Panc1 (cell line): ENCODE measurements around the gene SLX9. TPM values are rescaled to one million over a fixed set of nuclear protein-coding genes. Genes with fewer than 3 reads are reported as not detected.

Experiments used
- ATAC-seq: fragments of 200-7000 bp; cut with Tn5 transposase; 2 replicates; pipeline ENCODE4 v1.9.1; 2020; ENCODE audit warnings: mild to moderate bottlenecking, moderate library complexity
- BruUV-seq: library from RNA; stranded (reverse); fragments of 400-500 nt; replicated peaks from 2 replicates; lab custom pipeline; 2021; lab: Mats Ljungman, UMichigan
- CTCF ChIA-PET: fragments of 300-600 bp; sonication (Branson Sonifier 250); formaldehyde crosslinking; loops from one replicate; lab custom pipeline; 2022; ENCODE audit warnings: antibody characterized with exemption; lab: Charles Lee
- POLR2A ChIA-PET: fragments of 300-600 bp; sonication (Branson Sonifier 250); formaldehyde crosslinking; loops from one replicate; lab custom pipeline; 2022; ENCODE audit warnings: antibody characterized with exemption; lab: Charles Lee
- DNase-seq: peaks from one replicate; pipeline ENCODE4 v3.0.0-alpha.2; 2010; ENCODE audit warnings: low read depth, low spot score
- H3K27ac ChIP-seq: 2 replicates; pipeline ENCODE4 v1.5.1; 2011; ENCODE audit warnings: mild to moderate bottlenecking, low read length, inconsistent platforms
- H3K27me3 ChIP-seq: fragments of 200-500 bp; sonication (Bioruptor generic); 2 replicates; pipeline ENCODE4 v1.6.0; 2014; ENCODE audit warnings: low read length, inconsistent platforms; ENCODE audit not compliant: control insufficient read depth, insufficient read depth
- H3K36me3 ChIP-seq: fragments of 200-500 bp; sonication (Bioruptor generic); 2 replicates; pipeline ENCODE4 v1.5.1; 2014; ENCODE audit warnings: inconsistent platforms, mild to moderate bottlenecking, low read length, moderate library complexity; ENCODE audit not compliant: control insufficient read depth, insufficient read depth
- H3K4me1 ChIP-seq: 2 replicates; pipeline ENCODE4 v1.5.1; 2011; ENCODE audit warnings: inconsistent platforms, mild to moderate bottlenecking, low read length, moderate library complexity; ENCODE audit not compliant: control insufficient read depth, insufficient read depth
- H3K4me3 ChIP-seq, 2 experiments: 2 replicates each; pipeline ENCODE4 v1.5.1; 2011 to 2012; ENCODE audit warnings: low read depth in 2 of 2, low read length in 2 of 2, mild to moderate bottlenecking in 2 of 2, inconsistent platforms in 1 of 2, moderate library complexity in 1 of 2
- H3K9me3 ChIP-seq: fragments of 200-500 bp; sonication (Bioruptor generic); 2 replicates; pipeline ENCODE4 v1.5.1; 2014; ENCODE audit warnings: low read depth, mild to moderate bottlenecking, inconsistent platforms, low read length, moderate library complexity; ENCODE audit not compliant: control insufficient read depth, insufficient read depth
- CTCF ChIP-seq: fragments of 450-650 bp; IDR thresholded peaks from 2 replicates; pipeline ENCODE4 v1.5.1; 2017; ENCODE audit warnings: mild to moderate bottlenecking
- POLR2AphosphoS5 ChIP-seq: IDR thresholded peaks from 2 replicates; pipeline ENCODE4 v1.6.1; 2012; ENCODE audit warnings: mild to moderate bottlenecking, low read depth, low read length, moderate library complexity
- SIN3A ChIP-seq: IDR thresholded peaks from 2 replicates; pipeline ENCODE4 v1.6.1; 2012; ENCODE audit warnings: low read depth, mild to moderate bottlenecking, low read length, moderate library complexity, borderline replicate concordance; ENCODE audit not compliant: insufficient read depth
- TCF7L2 ChIP-seq: IDR thresholded peaks from 2 replicates; pipeline ENCODE4 v1.6.1; 2011; ENCODE audit warnings: mild to moderate bottlenecking, low read depth, low read length, inconsistent platforms
- in situ Hi-C: cut with HindIII; loops from 2 replicates; pipeline ENCODE4 v1.10.0; 2016; ENCODE audit warnings: low sequenced_read_pairs, low pct_unique_long_range_greater_than_20kb
- intact Hi-C: fragments of 100-400 bp; cut with micrococcal nuclease; formaldehyde crosslinking; loops from one replicate; pipeline ENCODE4 v1.10.0; 2022; ENCODE audit not compliant: unreplicated experiment
- total RNA-seq: library from RNA; stranded (reverse); gene quantifications from one replicate; pipeline ENCODE4 v1.2.1, GENCODE V29; 2021; ENCODE audit not compliant: unreplicated experiment
- TF ChIP-seq, protein P1 (sequence below), 2 experiments: IDR thresholded peaks; 2 replicates each; pipeline ENCODE4 v1.6.1; 2011 to 2012; ENCODE audit warnings: low read depth in 2 of 2, control low read depth in 1 of 2, low read length in 1 of 2, mild to moderate bottlenecking in 1 of 2, moderate library complexity in 1 of 2; ENCODE audit not compliant: insufficient read depth in 1 of 2

SLX9 gene
- total RNA-seq, 1 experiment from 2014 or later = 50.9 TPM

DNA sequence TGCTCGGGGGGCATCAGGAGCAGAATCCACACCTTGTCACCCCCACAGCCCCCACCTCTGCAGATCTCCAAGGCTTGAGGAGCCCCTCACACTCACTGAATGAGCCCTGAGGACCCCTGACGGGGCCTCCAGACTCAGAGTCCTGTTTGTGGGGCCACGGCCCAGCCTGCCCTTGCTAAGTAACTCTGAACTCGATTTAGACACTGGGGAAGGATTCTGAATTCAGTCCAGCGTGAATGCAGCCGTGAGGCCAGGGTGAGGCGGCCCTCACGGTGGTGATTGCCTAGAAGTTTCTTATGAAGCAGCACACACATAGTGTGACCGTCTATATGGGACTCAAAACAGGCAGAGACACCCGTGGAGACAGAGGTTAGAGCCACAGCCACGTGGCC is 75.6 kb downstream of the SLX9 start:
- in situ Hi-C loops = no loop called here
- DNase-seq = no peak

DNA sequence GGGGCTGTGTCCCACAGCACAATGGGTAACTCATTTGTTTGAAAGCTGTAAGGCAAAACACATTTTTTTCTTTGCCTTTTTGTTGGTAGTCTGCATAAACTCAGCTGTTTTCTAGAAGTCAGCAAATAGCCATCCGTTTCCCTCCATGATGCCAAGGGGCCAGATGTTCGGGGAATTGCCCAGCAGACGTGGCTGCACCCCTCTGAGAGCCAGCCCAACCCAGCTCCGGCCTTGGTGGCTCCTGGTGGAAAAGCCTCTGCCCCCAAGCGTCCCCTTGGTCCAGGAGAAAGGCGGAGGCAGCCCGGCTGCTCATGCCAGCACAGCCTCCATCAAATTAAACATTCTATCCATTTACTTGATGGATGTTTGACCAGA is 76.2 kb downstream of the SLX9 start:
- BruUV-seq = no TSS peak
- H3K9me3 ChIP-seq = no peaks in the 10 kb centered on the region

More for the DNA sequence above, 75.6 kb downstream of the SLX9 start:
- H3K27ac ChIP-seq = no peak overlapping the region
- intact Hi-C loops = no loop called here
- ChIA-PET CTCF (interaction anchor here (1.0 kb wide), 1 partner anchor 14 kb away, joined by 3 read pairs; no protein-coding TSS in a partner anchor), POLR2A (no interaction called here)
- no peaks in the 10 kb centered on the region for H3K9me3 ChIP-seq
- H3K27me3 ChIP-seq = no peaks in the 10 kb centered on the region
- H3K4me3 ChIP-seq = no peak overlapping the region
- BruUV-seq = no TSS peak
- H3K36me3 ChIP-seq = no peaks in the 10 kb centered on the region
- peaks cover 7% of the 10 kb centered on the region for H3K4me1 ChIP-seq
- TF ChIP-seq TCF7L2 = no peak
- TF ChIP-seq CTCF = no peak
- TF ChIP-seq SIN3A = no peak
- TF ChIP-seq POLR2AphosphoS5 = no peak
- TF ChIP-seq, protein P1, sequence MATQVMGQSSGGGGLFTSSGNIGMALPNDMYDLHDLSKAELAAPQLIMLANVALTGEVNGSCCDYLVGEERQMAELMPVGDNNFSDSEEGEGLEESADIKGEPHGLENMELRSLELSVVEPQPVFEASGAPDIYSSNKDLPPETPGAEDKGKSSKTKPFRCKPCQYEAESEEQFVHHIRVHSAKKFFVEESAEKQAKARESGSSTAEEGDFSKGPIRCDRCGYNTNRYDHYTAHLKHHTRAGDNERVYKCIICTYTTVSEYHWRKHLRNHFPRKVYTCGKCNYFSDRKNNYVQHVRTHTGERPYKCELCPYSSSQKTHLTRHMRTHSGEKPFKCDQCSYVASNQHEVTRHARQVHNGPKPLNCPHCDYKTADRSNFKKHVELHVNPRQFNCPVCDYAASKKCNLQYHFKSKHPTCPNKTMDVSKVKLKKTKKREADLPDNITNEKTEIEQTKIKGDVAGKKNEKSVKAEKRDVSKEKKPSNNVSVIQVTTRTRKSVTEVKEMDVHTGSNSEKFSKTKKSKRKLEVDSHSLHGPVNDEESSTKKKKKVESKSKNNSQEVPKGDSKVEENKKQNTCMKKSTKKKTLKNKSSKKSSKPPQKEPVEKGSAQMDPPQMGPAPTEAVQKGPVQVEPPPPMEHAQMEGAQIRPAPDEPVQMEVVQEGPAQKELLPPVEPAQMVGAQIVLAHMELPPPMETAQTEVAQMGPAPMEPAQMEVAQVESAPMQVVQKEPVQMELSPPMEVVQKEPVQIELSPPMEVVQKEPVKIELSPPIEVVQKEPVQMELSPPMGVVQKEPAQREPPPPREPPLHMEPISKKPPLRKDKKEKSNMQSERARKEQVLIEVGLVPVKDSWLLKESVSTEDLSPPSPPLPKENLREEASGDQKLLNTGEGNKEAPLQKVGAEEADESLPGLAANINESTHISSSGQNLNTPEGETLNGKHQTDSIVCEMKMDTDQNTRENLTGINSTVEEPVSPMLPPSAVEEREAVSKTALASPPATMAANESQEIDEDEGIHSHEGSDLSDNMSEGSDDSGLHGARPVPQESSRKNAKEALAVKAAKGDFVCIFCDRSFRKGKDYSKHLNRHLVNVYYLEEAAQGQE (IDR thresholded peaks at IDR 0.05; ENCODE audit: insufficient read depth in 1 of 2, low read depth in 2 of 2, low read length in 1 of 2) = no peak
- ATAC-seq = no peak

More for the DNA sequence above, 76.2 kb downstream of the SLX9 start:
- DNase-seq = no peak
- H3K27ac ChIP-seq = no peak overlapping the region
- in situ Hi-C loops (no loop called here), intact Hi-C loops (no loop called here)
- H3K36me3 ChIP-seq = no peaks in the 10 kb centered on the region
- peaks cover 7% of the 10 kb centered on the region for H3K4me1 ChIP-seq
- TF ChIP-seq POLR2AphosphoS5 (no peak), CTCF (no peak), TCF7L2 (no peak), SIN3A (no peak)
- TF ChIP-seq, protein P1 (IDR thresholded peaks at IDR 0.05; ENCODE audit: insufficient read depth in 1 of 2, low read depth in 2 of 2, low read length in 1 of 2) = no peak
- no peaks in the 10 kb centered on the region for H3K27me3 ChIP-seq
- CTCF ChIA-PET = interaction anchor here (1.0 kb wide), 1 partner anchor 14 kb away, joined by 3 read pairs; no protein-coding TSS in a partner anchor
- POLR2A ChIA-PET = no interaction called here
- no peak overlapping the region for H3K4me3 ChIP-seq
- ATAC-seq = no peak
